HepG2 (cell line): ENCODE data around the gene FBXW4. TPM values are rescaled to one million over a fixed set of nuclear protein-coding genes. Genes with fewer than 3 reads are reported as not detected.

Experiments
- ARNTL ChIP-seq: sonication (generic); formaldehyde crosslinking; IDR thresholded peaks from 2 replicates; pipeline ENCODE4 v1.4.0; 2020; ENCODE audit warnings: mild to moderate bottlenecking, missing genetic modification reagents
- E2F2 ChIP-seq: sonication (generic); formaldehyde crosslinking; IDR thresholded peaks from 2 replicates; pipeline ENCODE4 v1.4.0; 2020; ENCODE audit warnings: missing genetic modification reagents, borderline replicate concordance
- FOXC1 ChIP-seq: sonication (generic); formaldehyde crosslinking; IDR thresholded peaks from 2 replicates; pipeline ENCODE4 v1.8.0; 2022; ENCODE audit warnings: mild to moderate bottlenecking, missing genetic modification reagents, borderline replicate concordance
- HOXA3 ChIP-seq: sonication (generic); formaldehyde crosslinking; IDR thresholded peaks from 2 replicates; pipeline ENCODE4 v1.5.0; 2020; ENCODE audit warnings: missing genetic modification reagents
- SATB2 ChIP-seq: sonication (generic); formaldehyde crosslinking; IDR thresholded peaks from 2 replicates; pipeline ENCODE4 v1.5.0; 2020; ENCODE audit warnings: missing genetic modification reagents
- SP1 ChIP-seq, 2 experiments: fragments of 450-650 bp in 1 of 2; sonication (generic) in 1 of 2; formaldehyde crosslinking in 1 of 2; IDR thresholded peaks; 2 replicates each; pipeline versions ENCODE4 v1.4.0 to v1.6.1; 2016 to 2020; ENCODE audit warnings: missing genetic modification reagents in 1 of 2
- ZNF205 ChIP-seq: IDR thresholded peaks from 2 replicates; pipeline ENCODE4 v1.6.1; 2018; ENCODE audit warnings: missing biosample characterization, missing genetic modification reagents
- ZNF329 ChIP-seq: sonication (generic); formaldehyde crosslinking; IDR thresholded peaks from 2 replicates; pipeline ENCODE4 v1.9.0; 2021; ENCODE audit warnings: low read depth, mild to moderate bottlenecking, missing genetic modification reagents
- ZNF547 ChIP-seq: sonication (generic); formaldehyde crosslinking; IDR thresholded peaks from 2 replicates; pipeline ENCODE4 v1.5.1; 2020; ENCODE audit warnings: mild to moderate bottlenecking, missing genetic modification reagents
- ZSCAN9 ChIP-seq: IDR thresholded peaks from 2 replicates; pipeline ENCODE4 v1.6.1; 2016; ENCODE audit warnings: borderline replicate concordance
- polyA plus RNA-seq, 8 experiments: library from polyadenylated mRNA; depleted of rRNA in 3 of 8; stranded (reverse) in 7 of 8; unstranded in 1 of 8; fragments of >200 nt; fragmentation: Illumina TruSeq in 4 of 8; extraction: Trizol in 4 of 8; gene quantifications; 2 replicates each; pipeline versions ENCODE4 v1.2.1 to v1.2.3, GENCODE V29; 2011 to 2016; ENCODE audit warnings: low read depth in 4 of 8, missing spikeins in 1 of 8, mixed read lengths in 1 of 8; ENCODE audit not compliant: insufficient read depth in 1 of 8
- total RNA-seq, 5 experiments: library from RNA; depleted of rRNA; stranded (reverse); fragments of >200 nt; fragmentation: Illumina TruSeq; extraction: Trizol; gene quantifications; 2 replicates each; pipeline ENCODE4 v1.2.3, GENCODE V29; 2016; ENCODE audit warnings: low read depth in 1 of 5
- TF ChIP-seq, protein P1 (sequence below): sonication (generic); formaldehyde crosslinking; IDR thresholded peaks from 2 replicates; pipeline ENCODE4 v1.5.0; 2020; ENCODE audit warnings: mild to moderate bottlenecking, missing genetic modification reagents
- TF ChIP-seq, protein P2 (sequence below): sonication (generic); formaldehyde crosslinking; IDR thresholded peaks from 2 replicates; pipeline ENCODE4 v1.4.0; 2020; ENCODE audit warnings: missing genetic modification reagents, borderline replicate concordance
- TF ChIP-seq, protein P3 (sequence below): sonication (generic); formaldehyde crosslinking; IDR thresholded peaks from 2 replicates; pipeline ENCODE4 v1.5.1; 2020; ENCODE audit warnings: missing genetic modification reagents, mild to moderate bottlenecking, borderline replicate concordance
- TF ChIP-seq, protein P4 (sequence below): sonication (generic); formaldehyde crosslinking; IDR thresholded peaks from 2 replicates; pipeline ENCODE4 v1.8.0; 2022; ENCODE audit warnings: low read depth, missing genetic modification reagents

The FBXW4 gene
- total and polyA plus RNA-seq, 2 of the 13 experiments (the other 11 are each of a cell fraction or from before 2014, with no cell fraction given), result 23.5 to 33.7 TPM

DNA sequence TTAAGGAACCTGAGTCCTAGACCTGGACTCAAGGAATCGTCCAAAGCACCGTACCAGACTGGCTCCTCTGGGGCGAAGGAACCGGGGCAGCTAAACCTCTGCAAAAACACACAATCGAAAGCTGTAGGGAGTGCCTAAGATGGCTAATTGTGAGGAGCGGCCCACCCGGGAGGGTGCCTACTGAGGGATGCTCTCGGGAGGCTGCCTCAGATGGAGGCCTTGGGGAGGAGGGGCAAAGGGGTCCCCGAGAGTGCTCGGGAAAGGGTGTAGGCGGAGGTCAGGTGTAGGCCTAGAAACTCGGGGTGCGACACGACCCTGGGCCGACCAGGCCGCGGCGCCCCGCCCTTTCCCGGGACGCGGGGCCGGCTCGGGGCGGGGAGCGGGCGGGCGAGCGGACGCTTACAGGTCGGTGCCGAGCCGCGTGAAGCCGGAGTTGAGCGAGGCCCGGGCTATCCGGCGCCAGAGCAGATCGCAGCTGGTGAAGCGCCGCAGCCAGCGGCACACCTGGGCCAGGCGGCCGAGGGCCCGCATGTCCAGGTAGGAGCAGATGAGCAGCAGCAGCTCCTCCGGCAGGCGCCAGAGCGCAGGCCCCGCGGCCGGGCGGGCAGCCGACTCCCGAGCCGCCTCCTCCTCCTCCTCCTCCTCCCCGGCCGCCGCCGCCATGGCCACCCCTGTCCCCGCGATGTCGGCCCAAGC is 844 bp downstream of the FBXW4 start (continued):
- TF ChIP-seq, protein P1, sequence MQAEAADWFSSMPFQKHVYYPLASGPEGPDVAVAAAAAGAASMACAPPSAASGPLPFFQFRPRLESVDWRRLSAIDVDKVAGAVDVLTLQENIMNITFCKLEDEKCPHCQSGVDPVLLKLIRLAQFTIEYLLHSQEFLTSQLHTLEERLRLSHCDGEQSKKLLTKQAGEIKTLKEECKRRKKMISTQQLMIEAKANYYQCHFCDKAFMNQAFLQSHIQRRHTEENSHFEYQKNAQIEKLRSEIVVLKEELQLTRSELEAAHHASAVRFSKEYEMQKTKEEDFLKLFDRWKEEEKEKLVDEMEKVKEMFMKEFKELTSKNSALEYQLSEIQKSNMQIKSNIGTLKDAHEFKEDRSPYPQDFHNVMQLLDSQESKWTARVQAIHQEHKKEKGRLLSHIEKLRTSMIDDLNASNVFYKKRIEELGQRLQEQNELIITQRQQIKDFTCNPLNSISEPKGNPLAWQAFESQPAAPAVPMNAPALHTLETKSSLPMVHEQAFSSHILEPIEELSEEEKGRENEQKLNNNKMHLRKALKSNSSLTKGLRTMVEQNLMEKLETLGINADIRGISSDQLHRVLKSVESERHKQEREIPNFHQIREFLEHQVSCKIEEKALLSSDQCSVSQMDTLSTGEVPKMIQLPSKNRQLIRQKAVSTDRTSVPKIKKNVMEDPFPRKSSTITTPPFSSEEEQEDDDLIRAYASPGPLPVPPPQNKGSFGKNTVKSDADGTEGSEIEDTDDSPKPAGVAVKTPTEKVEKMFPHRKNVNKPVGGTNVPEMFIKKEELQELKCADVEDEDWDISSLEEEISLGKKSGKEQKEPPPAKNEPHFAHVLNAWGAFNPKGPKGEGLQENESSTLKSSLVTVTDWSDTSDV (CRISPR knock-in tag), result no peak; the same call in 1 of the 2 replicates
- 0 out of 2 replicates have a peak, but pooled peaks have one; percentile 14 for TF ChIP-seq ZSCAN9
- TF ChIP-seq, protein P2, sequence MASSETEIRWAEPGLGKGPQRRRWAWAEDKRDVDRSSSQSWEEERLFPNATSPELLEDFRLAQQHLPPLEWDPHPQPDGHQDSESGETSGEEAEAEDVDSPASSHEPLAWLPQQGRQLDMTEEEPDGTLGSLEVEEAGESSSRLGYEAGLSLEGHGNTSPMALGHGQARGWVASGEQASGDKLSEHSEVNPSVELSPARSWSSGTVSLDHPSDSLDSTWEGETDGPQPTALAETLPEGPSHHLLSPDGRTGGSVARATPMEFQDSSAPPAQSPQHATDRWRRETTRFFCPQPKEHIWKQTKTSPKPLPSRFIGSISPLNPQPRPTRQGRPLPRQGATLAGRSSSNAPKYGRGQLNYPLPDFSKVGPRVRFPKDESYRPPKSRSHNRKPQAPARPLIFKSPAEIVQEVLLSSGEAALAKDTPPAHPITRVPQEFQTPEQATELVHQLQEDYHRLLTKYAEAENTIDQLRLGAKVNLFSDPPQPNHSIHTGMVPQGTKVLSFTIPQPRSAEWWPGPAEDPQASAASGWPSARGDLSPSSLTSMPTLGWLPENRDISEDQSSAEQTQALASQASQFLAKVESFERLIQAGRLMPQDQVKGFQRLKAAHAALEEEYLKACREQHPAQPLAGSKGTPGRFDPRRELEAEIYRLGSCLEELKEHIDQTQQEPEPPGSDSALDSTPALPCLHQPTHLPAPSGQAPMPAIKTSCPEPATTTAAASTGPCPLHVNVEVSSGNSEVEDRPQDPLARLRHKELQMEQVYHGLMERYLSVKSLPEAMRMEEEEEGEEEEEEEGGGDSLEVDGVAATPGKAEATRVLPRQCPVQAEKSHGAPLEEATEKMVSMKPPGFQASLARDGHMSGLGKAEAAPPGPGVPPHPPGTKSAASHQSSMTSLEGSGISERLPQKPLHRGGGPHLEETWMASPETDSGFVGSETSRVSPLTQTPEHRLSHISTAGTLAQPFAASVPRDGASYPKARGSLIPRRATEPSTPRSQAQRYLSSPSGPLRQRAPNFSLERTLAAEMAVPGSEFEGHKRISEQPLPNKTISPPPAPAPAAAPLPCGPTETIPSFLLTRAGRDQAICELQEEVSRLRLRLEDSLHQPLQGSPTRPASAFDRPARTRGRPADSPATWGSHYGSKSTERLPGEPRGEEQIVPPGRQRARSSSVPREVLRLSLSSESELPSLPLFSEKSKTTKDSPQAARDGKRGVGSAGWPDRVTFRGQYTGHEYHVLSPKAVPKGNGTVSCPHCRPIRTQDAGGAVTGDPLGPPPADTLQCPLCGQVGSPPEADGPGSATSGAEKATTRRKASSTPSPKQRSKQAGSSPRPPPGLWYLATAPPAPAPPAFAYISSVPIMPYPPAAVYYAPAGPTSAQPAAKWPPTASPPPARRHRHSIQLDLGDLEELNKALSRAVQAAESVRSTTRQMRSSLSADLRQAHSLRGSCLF (CRISPR knock-in tag), result no peak
- TF ChIP-seq, protein P3, sequence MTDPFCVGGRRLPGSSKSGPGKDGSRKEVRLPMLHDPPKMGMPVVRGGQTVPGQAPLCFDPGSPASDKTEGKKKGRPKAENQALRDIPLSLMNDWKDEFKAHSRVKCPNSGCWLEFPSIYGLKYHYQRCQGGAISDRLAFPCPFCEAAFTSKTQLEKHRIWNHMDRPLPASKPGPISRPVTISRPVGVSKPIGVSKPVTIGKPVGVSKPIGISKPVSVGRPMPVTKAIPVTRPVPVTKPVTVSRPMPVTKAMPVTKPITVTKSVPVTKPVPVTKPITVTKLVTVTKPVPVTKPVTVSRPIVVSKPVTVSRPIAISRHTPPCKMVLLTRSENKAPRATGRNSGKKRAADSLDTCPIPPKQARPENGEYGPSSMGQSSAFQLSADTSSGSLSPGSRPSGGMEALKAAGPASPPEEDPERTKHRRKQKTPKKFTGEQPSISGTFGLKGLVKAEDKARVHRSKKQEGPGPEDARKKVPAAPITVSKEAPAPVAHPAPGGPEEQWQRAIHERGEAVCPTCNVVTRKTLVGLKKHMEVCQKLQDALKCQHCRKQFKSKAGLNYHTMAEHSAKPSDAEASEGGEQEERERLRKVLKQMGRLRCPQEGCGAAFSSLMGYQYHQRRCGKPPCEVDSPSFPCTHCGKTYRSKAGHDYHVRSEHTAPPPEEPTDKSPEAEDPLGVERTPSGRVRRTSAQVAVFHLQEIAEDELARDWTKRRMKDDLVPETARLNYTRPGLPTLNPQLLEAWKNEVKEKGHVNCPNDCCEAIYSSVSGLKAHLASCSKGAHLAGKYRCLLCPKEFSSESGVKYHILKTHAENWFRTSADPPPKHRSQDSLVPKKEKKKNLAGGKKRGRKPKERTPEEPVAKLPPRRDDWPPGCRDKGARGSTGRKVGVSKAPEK (CRISPR knock-in tag), result no peak
- 0 out of 2 replicates have a peak, but pooled peaks have one; percentile 16 for TF ChIP-seq ARNTL (CRISPR knock-in tag)
- peak; percentile 53; the same call in 1 of the 2 replicates for TF ChIP-seq ZNF547 (CRISPR knock-in tag)
- no peak for TF ChIP-seq FOXC1 (CRISPR knock-in tag)
- peak; percentile 61 for TF ChIP-seq HOXA3 (CRISPR knock-in tag)
- 0 out of 2 replicates have a peak, but pooled peaks have one; percentile 51 for TF ChIP-seq SATB2 (CRISPR knock-in tag)
- TF ChIP-seq SP1 (IDR thresholded peaks at IDR 0.05), result no peak
- TF ChIP-seq SP1 (CRISPR knock-in tag; IDR thresholded peaks at IDR 0.05), result peak; percentile 23; the same call in 1 of the 2 replicates
- TF ChIP-seq, protein P4, sequence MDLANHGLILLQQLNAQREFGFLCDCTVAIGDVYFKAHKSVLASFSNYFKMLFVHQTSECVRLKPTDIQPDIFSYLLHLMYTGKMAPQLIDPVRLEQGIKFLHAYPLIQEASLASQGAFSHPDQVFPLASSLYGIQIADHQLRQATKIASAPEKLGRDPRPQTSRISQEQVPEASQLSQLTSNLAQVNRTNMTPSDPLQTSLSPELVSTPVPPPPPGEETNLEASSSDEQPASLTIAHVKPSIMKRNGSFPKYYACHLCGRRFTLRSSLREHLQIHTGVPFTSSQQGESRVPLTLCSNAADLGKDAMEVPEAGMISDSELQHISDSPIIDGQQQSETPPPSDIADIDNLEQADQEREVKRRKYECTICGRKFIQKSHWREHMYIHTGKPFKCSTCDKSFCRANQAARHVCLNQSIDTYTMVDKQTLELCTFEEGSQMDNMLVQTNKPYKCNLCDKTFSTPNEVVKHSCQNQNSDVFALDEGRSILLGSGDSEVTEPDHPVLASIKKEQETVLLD (CRISPR knock-in tag), result no peak
- TF ChIP-seq ZNF329 (CRISPR knock-in tag), result peak; percentile 47; the same call in 1 of the 2 replicates
- 0 out of 2 replicates have a peak, but pooled peaks have one; percentile 27 for TF ChIP-seq E2F2 (CRISPR knock-in tag)
- TF ChIP-seq ZNF205 (CRISPR knock-in tag), result no peak
